A549 (cell line): ENCODE results near the gene RRP15. TPM values are rescaled to one million over a fixed set of nuclear protein-coding genes. Genes with fewer than 3 reads are reported as not detected.

ENCODE experiments used
- ATAC-seq, 2 experiments: fragments of 200-7000 bp in 1 of 2; fragments of >200 bp in 1 of 2; cut with Nextera tagmentation in 1 of 2; cut with Tn5 transposase in 1 of 2; 3 replicates each; pipeline versions ENCODE4 v1.8.0 to v1.9.1; 2018 to 2020; ENCODE audit warnings: mild to moderate bottlenecking in 1 of 2, moderate library complexity in 1 of 2
- CTCF ChIA-PET: fragments of 300-600 bp; sonication (Branson Sonifier 250); formaldehyde crosslinking; extraction: SDS; loops from one replicate; lab custom pipeline; 2021; ENCODE audit warnings: antibody characterized with exemption, inconsistent platforms; lab: Yijun Ruan, JAX
- POLR2A ChIA-PET: fragments of 350-600 bp; formaldehyde crosslinking; extraction: SDS; loops from one replicate; lab custom pipeline; 2021; ENCODE audit warnings: antibody characterized with exemption, inconsistent platforms; lab: Yijun Ruan, JAX
- DNase-seq, 2 experiments: peaks; one replicate each; pipeline versions ENCODE4 v3.0.0 to v3.0.0-alpha.2; 2011 to 2016; ENCODE audit warnings: low read depth in 1 of 2, low spot score in 1 of 2
- FAIRE-seq: peaks from 2 replicates; lab custom pipeline; 2011; peaks lifted over from hg19 to GRCh38; lab: Jason Lieb, UNC
- H3K27ac ChIP-seq, 2 experiments: fragments of >200 bp; sonication (Bioruptor Twin); formaldehyde crosslinking; 3 replicates each; pipeline ENCODE4 v1.5.1; 2016 to 2017
- H3K4me1 ChIP-seq: fragments of >200 bp; sonication (Bioruptor Twin); formaldehyde crosslinking; 3 replicates; pipeline ENCODE4 v1.6.1; 2016
- H3K4me2 ChIP-seq: fragments of >200 bp; sonication (Bioruptor Twin); formaldehyde crosslinking; 3 replicates; pipeline ENCODE4 v1.6.1; 2016
- H3K4me3 ChIP-seq: fragments of >200 bp; sonication (Bioruptor Twin); formaldehyde crosslinking; 3 replicates; pipeline ENCODE4 v1.5.1; 2016
- H3K9me3 ChIP-seq: fragments of >200 bp; sonication (Bioruptor Twin); formaldehyde crosslinking; 3 replicates; pipeline ENCODE4 v1.6.1; 2016
- CBX8 ChIP-seq: fragments of 200-600 bp; sonication (generic); IDR thresholded peaks from 2 replicates; pipeline ENCODE4 v1.6.1; 2016
- CEBPB ChIP-seq, 2 experiments: fragments of >200 bp in 1 of 2; sonication (Bioruptor Twin) in 1 of 2; formaldehyde crosslinking in 1 of 2; IDR thresholded peaks; 2 replicates each; pipeline ENCODE4 v1.6.1; 2012 to 2016
- CHD4 ChIP-seq: fragments of 200-600 bp; sonication (generic); IDR thresholded peaks from 2 replicates; pipeline ENCODE4 v1.6.1; 2016; ENCODE audit warnings: antibody characterized with exemption, mild to moderate bottlenecking, borderline replicate concordance
- EHF ChIP-seq: fragments of 250-450 bp; sonication (Bioruptor Pico); IDR thresholded peaks from 2 replicates; pipeline ENCODE4 v1.5.0; 2020; ENCODE audit warnings: mild to moderate bottlenecking
- ESRRA ChIP-seq: fragments of 150-350 bp; IDR thresholded peaks from 2 replicates; pipeline ENCODE4 v1.6.1; 2014; ENCODE audit warnings: mild to moderate bottlenecking, low read length, borderline replicate concordance
- GATA3 ChIP-seq: IDR thresholded peaks from 2 replicates; pipeline ENCODE4 v1.6.1; 2012; ENCODE audit warnings: borderline replicate concordance
- HOXA7 ChIP-seq: fragments of 250-450 bp; sonication (Bioruptor Pico); IDR thresholded peaks from 2 replicates; pipeline ENCODE4 v1.5.0; 2020; ENCODE audit warnings: mild to moderate bottlenecking, moderate library complexity
- HOXB5 ChIP-seq: fragments of 250-450 bp; sonication (Bioruptor Pico); IDR thresholded peaks from 2 replicates; pipeline ENCODE4 v1.5.0; 2020; ENCODE audit warnings: mild to moderate bottlenecking, moderate library complexity
- KDM1A ChIP-seq: fragments of 200-600 bp; sonication (generic); IDR thresholded peaks from 2 replicates; pipeline ENCODE4 v1.6.1; 2016; ENCODE audit warnings: low read depth, mild to moderate bottlenecking
- MAZ ChIP-seq: fragments of 150-350 bp; IDR thresholded peaks from 2 replicates; pipeline ENCODE4 v1.6.1; 2014; ENCODE audit warnings: antibody characterized with exemption, low read depth, low read length, borderline replicate concordance
- MYC ChIP-seq: IDR thresholded peaks from 2 replicates; pipeline ENCODE4 v1.6.1; 2012; ENCODE audit warnings: mild to moderate bottlenecking, inconsistent platforms, low read length, improper control_type of control experiment, borderline replicate concordance
- NPAS2 ChIP-seq: fragments of 250-450 bp; sonication (Bioruptor Pico); IDR thresholded peaks from 2 replicates; pipeline ENCODE4 v1.8.0; 2022; ENCODE audit warnings: mild to moderate bottlenecking, moderate library complexity, borderline replicate concordance
- POLR2A ChIP-seq: IDR thresholded peaks from 2 replicates; pipeline ENCODE4 v1.6.1; 2012; ENCODE audit warnings: mild to moderate bottlenecking, low read length
- RARB ChIP-seq: fragments of 250-450 bp; sonication (Bioruptor Pico); IDR thresholded peaks from 2 replicates; pipeline ENCODE4 v1.8.0; 2021; ENCODE audit warnings: mild to moderate bottlenecking, moderate library complexity
- SMC3 ChIP-seq: fragments of >200 bp; sonication (Bioruptor Twin); formaldehyde crosslinking; IDR thresholded peaks from 3 replicates; pipeline ENCODE4 v1.6.1; 2018; ENCODE audit warnings: inconsistent platforms
- USF2 ChIP-seq: fragments of 450-650 bp; IDR thresholded peaks from 2 replicates; pipeline ENCODE4 v1.6.1; 2014; ENCODE audit warnings: antibody characterized with exemption
- ZC3H11A ChIP-seq: fragments of 450-650 bp; IDR thresholded peaks from 2 replicates; pipeline ENCODE4 v1.6.1; 2014; ENCODE audit warnings: antibody characterized with exemption, mild to moderate bottlenecking
- WGBS: methylation state at CpG from one replicate; pipeline ENCODE4 v1.1.6; 2017; ENCODE audit errors: missing lambda C conversion rate; 5-methylcytosine and 5-hydroxymethylcytosine counted together
- polyA plus RNA-seq, 4 experiments: library from polyadenylated mRNA; depleted of rRNA in 3 of 4; stranded (reverse); fragments of >200 nt; fragmentation: RNase III in 1 of 4; extraction: RNeasy Plus Mini Kit Qiagen cat#74134 plus additional on column Dnase treatment in 1 of 4; gene quantifications; 2 replicates in 3 of 4; 3 replicates in 1 of 4; pipeline ENCODE4 v1.2.3, GENCODE V29; 2011 to 2017
- TF ChIP-seq, protein P1 (sequence below): fragments of >200 bp; sonication (Bioruptor Twin); formaldehyde crosslinking; IDR thresholded peaks from 2 replicates; pipeline ENCODE4 v1.6.1; 2016
- TF ChIP-seq, protein P2 (sequence below): IDR thresholded peaks from 2 replicates; pipeline ENCODE4 v1.6.1; 2012

RRP15 gene
- polyA plus RNA-seq, 2 of the 4 experiments (the other 2 are of a cell fraction): 15.6 to 19.5 TPM

- TF ChIP-seq ZC3H11A (no peak), CHD4 (no peak), GATA3 (no peak), HOXA7 (CRISPR knock-in tag) (no peak)
- TF ChIP-seq, protein P1, sequence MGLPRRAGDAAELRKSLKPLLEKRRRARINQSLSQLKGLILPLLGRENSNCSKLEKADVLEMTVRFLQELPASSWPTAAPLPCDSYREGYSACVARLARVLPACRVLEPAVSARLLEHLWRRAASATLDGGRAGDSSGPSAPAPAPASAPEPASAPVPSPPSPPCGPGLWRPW: no peak
- TF ChIP-seq, protein P2, sequence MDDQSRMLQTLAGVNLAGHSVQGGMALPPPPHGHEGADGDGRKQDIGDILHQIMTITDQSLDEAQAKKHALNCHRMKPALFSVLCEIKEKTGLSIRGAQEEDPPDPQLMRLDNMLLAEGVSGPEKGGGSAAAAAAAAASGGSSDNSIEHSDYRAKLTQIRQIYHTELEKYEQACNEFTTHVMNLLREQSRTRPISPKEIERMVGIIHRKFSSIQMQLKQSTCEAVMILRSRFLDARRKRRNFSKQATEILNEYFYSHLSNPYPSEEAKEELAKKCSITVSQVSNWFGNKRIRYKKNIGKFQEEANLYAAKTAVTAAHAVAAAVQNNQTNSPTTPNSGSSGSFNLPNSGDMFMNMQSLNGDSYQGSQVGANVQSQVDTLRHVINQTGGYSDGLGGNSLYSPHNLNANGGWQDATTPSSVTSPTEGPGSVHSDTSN: no peak
- no peak for DNase-seq
- no peak for ATAC-seq
- Histone ChIP-seq H3K4me3 (no peak overlapping the region), H3K27ac (no peak overlapping the region), H3K4me2 (no peak overlapping the region; the same call in 2 of the 3 replicates), H3K4me1 (peaks cover 32% of the 10 kb centered on the region), H3K9me3 (no peaks in the 10 kb centered on the region)
- ChIA-PET POLR2A (interaction anchor here (2.2 kb wide), 1 partner anchor 12 kb away, joined by 10 read pairs; the partner anchor contains the start of gene RRP15), CTCF (interaction anchor here (2.5 kb wide), 1 partner anchor 1515 kb away, joined by 8 read pairs; no protein-coding TSS in a partner anchor)
- no peak for FAIRE-seq
- WGBS: 58% methylated on average over 2 of the region's 2 CpGs
Measured at GRCh38 chr1:218297461-218297860, 12.4 kb downstream of the RRP15 start.

- H3K4me3 ChIP-seq: no peak overlapping the region
- WGBS: 90% methylated on average over 1 of the region's 1 CpG
- no peak overlapping the region for H3K27ac ChIP-seq
- no peak for TF ChIP-seq CBX8
- no peak for TF ChIP-seq KDM1A
- no peak for TF ChIP-seq NPAS2 (CRISPR knock-in tag)
- TF ChIP-seq EHF (CRISPR knock-in tag): no peak
- no peak for TF ChIP-seq HOXA7 (CRISPR knock-in tag)
- no peak for TF ChIP-seq ESRRA
- TF ChIP-seq, all 56 proteins: peak for 0
- peaks cover 32% of the 10 kb centered on the region for H3K4me1 ChIP-seq
- no peak for DNase-seq
- H3K4me2 ChIP-seq: no peak overlapping the region; the same call in 2 of the 3 replicates
- FAIRE-seq: no peak
- CTCF ChIA-PET: interaction anchor here (2.5 kb wide), 1 partner anchor 1515 kb away, joined by 8 read pairs; no protein-coding TSS in a partner anchor
- H3K9me3 ChIP-seq: no peaks in the 10 kb centered on the region
- POLR2A ChIA-PET: interaction anchor here (2.2 kb wide), 1 partner anchor 13 kb away, joined by 10 read pairs; the partner anchor contains the start of gene RRP15
- ATAC-seq: no peak
Measured at GRCh38 chr1:218297867-218298266, 12.8 kb downstream of the RRP15 start.

DNA sequence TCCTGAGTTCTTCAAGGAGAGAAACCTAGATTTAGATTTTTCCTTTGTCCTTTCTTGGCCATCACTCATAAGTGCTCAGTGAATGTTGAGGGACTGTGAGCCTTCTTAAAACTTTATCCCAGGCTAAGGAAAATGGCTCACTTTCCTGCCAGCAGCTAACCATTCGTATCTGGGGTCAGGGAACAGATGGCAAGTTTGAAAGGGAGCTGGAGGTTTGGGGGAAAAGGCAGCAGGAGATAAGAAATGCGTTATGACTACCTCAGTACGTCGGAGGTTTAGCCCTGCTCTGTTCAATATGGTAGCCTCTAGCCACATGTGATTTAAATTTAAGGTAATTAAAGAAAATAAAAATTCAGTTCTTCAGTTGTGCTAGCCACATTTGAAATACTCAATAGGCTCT lies 13.3 kb downstream of the RRP15 start:
- POLR2A ChIA-PET: no interaction called here
- WGBS: 89% methylated on average over 4 of the region's 4 CpGs
- no peak overlapping the region for H3K27ac ChIP-seq
- H3K4me1 ChIP-seq: peaks cover 32% of the 10 kb centered on the region
- TF ChIP-seq SMC3 (no peak), USF2 (no peak), MAZ (no peak), HOXB5 (CRISPR knock-in tag) (no peak), CEBPB (IDR thresholded peaks at IDR 0.05) (no peak), MYC (no peak), EHF (CRISPR knock-in tag) (no peak), RARB (no peak), POLR2A (no peak), GATA3 (no peak)
- TF ChIP-seq, all 56 proteins: peak for 0
- no peak for DNase-seq
- FAIRE-seq: no peak
- Histone ChIP-seq H3K4me2 (no peak overlapping the region), H3K9me3 (no peaks in the 10 kb centered on the region), H3K4me3 (no peak overlapping the region)
- CTCF ChIA-PET: interaction anchor here (1.3 to 2.7 kb wide), 6 partner anchors 10 to 1514 kb away, joined by 3 to 11 read pairs (median 8); no protein-coding TSS in a partner anchor
- ATAC-seq: no peak
